Activated CD4-positive, alpha-beta T cell treated with anti-CD3 and anti-CD28 coated beads, Interleukin-2, amount 10 ng/mL, durations not matched to agents 7 days and 5 days (primary cell): ENCODE measurements around the gene TNFRSF1B. TPM values are rescaled to one million over a fixed set of nuclear protein-coding genes. Genes with fewer than 3 reads are reported as not detected.
A peak's percentile ranks its signal among the peaks of the same experiment; 100 is the strongest.

Experiments
- CTCF ChIA-PET: fragments of 350-600 bp; sonication (Branson Sonifier 250); formaldehyde crosslinking; loops from one replicate; lab custom pipeline; 2021; ENCODE audit warnings: antibody characterized with exemption; lab: Charles Lee
- POLR2A ChIA-PET: fragments of 350-600 bp; sonication (Branson Sonifier 250); formaldehyde crosslinking; loops from one replicate; lab custom pipeline; 2021; ENCODE audit warnings: antibody characterized with exemption; lab: Charles Lee
- DNase-seq: peaks from one replicate; pipeline ENCODE4 v3.0.0-alpha.2; 2020
- H3K27ac Mint-ChIP-seq: one replicate; pipeline ENCODE4 v1.8.0; 2021; ENCODE audit warnings: mild to moderate bottlenecking, moderate library complexity, mixed read lengths
- H3K27me3 Mint-ChIP-seq: one replicate; pipeline ENCODE4 v1.8.0; 2021; ENCODE audit warnings: mixed read lengths
- H3K36me3 Mint-ChIP-seq: one replicate; pipeline ENCODE4 v1.8.0; 2021; ENCODE audit warnings: low read depth, mixed read lengths
- H3K4me1 Mint-ChIP-seq: one replicate; pipeline ENCODE4 v1.8.0; 2021; ENCODE audit warnings: mixed read lengths
- H3K4me3 Mint-ChIP-seq: one replicate; pipeline ENCODE4 v1.8.0; 2021; ENCODE audit warnings: mild to moderate bottlenecking, moderate library complexity, mixed read lengths
- H3K9me3 Mint-ChIP-seq: one replicate; pipeline ENCODE4 v1.8.0; 2021; ENCODE audit warnings: mixed read lengths
- total RNA-seq, 2 experiments: library from RNA; stranded (reverse); gene quantifications; one replicate each; pipeline ENCODE4 v1.2.3, GENCODE V29; 2021

The TNFRSF1B gene
- total RNA-seq, 2 experiments from 2014 or later: 167 to 190 TPM

GRCh38 chr1:12228979-12229378, 62.2 kb downstream of the TNFRSF1B start:
- peaks cover 11% of the 10 kb centered on the region for H3K27me3 Mint-ChIP-seq
- H3K9me3 Mint-ChIP-seq: no peaks in the 10 kb centered on the region
- no peak overlapping the region for H3K27ac Mint-ChIP-seq
- peaks cover 2% of the 10 kb centered on the region for H3K36me3 Mint-ChIP-seq
- no peak overlapping the region for H3K4me3 Mint-ChIP-seq
- CTCF ChIA-PET: interaction anchor here (0.9 to 2.8 kb wide), 7 partner anchors 10 to 172 kb away, joined by 3 to 13 read pairs (median 4); no protein-coding TSS in a partner anchor
- H3K4me1 Mint-ChIP-seq: peaks cover 14% of the 10 kb centered on the region
- DNase-seq: no peak
- POLR2A ChIA-PET: no interaction called here

- peaks cover 14% of the 10 kb centered on the region for H3K4me1 Mint-ChIP-seq
- peaks cover 11% of the 10 kb centered on the region for H3K27me3 Mint-ChIP-seq
- peaks cover 2% of the 10 kb centered on the region for H3K36me3 Mint-ChIP-seq
- no peak for DNase-seq
- no peaks in the 10 kb centered on the region for H3K9me3 Mint-ChIP-seq
- peak overlapping the region; percentile 57 for H3K27ac Mint-ChIP-seq
- peak overlapping the region; percentile 57 for H3K4me3 Mint-ChIP-seq
- POLR2A ChIA-PET: no interaction called here
- CTCF ChIA-PET: interaction anchor here (0.9 to 2.8 kb wide), 6 partner anchors 11 to 104 kb away, joined by 3 to 13 read pairs (median 6); no protein-coding TSS in a partner anchor
Measured at GRCh38 chr1:12229386-12229834, 62.6 kb downstream of the TNFRSF1B start.

GRCh38 chr1:12229835-12230548, 63.2 kb downstream of the TNFRSF1B start, which contains the start of gene VPS13D:
VPS13D (plus strand) TSS chr1:12230030; CDS start chr1:12234267, 4,237 bp downstream.
- H3K36me3 Mint-ChIP-seq: no peaks in the 10 kb centered on the region
- DNase-seq: peak; percentile 87
- POLR2A ChIA-PET: no interaction called here
- H3K9me3 Mint-ChIP-seq: no peaks in the 10 kb centered on the region
- CTCF ChIA-PET: interaction anchor here (1.2 to 2.8 kb wide), 3 partner anchors 47 to 429 kb away, joined by 4 to 13 read pairs (median 4); no protein-coding TSS in a partner anchor
- peak within 1 kb of the TSS; percentile 75 for H3K27ac Mint-ChIP-seq
- peaks cover 14% of the 10 kb centered on the region for H3K4me1 Mint-ChIP-seq
- peak within 1 kb of the TSS; percentile 82 for H3K4me3 Mint-ChIP-seq
- H3K27me3 Mint-ChIP-seq: peaks cover 8% of the 10 kb centered on the region

- H3K36me3 Mint-ChIP-seq: no peaks in the 10 kb centered on the region
- peak overlapping the region; percentile 75 for H3K27ac Mint-ChIP-seq
- no peaks in the 10 kb centered on the region for H3K9me3 Mint-ChIP-seq
- H3K4me1 Mint-ChIP-seq: peaks cover 14% of the 10 kb centered on the region
- POLR2A ChIA-PET: no interaction called here
- H3K4me3 Mint-ChIP-seq: peak overlapping the region; percentile 82
- DNase-seq: no peak
- CTCF ChIA-PET: interaction anchor here (1.2 to 2.8 kb wide), 2 partner anchors 106 to 428 kb away, joined by 4 to 13 read pairs; no protein-coding TSS in a partner anchor
- peaks cover 8% of the 10 kb centered on the region for H3K27me3 Mint-ChIP-seq
Measured at GRCh38 chr1:12230549-12231275, 63.9 kb downstream of the TNFRSF1B start.

GRCh38 chr1:12231276-12231595, 64.4 kb downstream of the TNFRSF1B start:
- ChIA-PET CTCF (interaction anchor here (1.2 kb wide), 1 partner anchor 428 kb away, joined by 4 read pairs; no protein-coding TSS in a partner anchor), POLR2A (no interaction called here)
- H3K4me3 Mint-ChIP-seq: peak overlapping the region; percentile 82
- no peaks in the 10 kb centered on the region for H3K9me3 Mint-ChIP-seq
- H3K27me3 Mint-ChIP-seq: peaks cover 8% of the 10 kb centered on the region
- no peaks in the 10 kb centered on the region for H3K36me3 Mint-ChIP-seq
- peaks cover 14% of the 10 kb centered on the region for H3K4me1 Mint-ChIP-seq
- DNase-seq: no peak
- H3K27ac Mint-ChIP-seq: no peak overlapping the region

- no peak overlapping the region for H3K4me3 Mint-ChIP-seq
- POLR2A ChIA-PET: no interaction called here
- H3K4me1 Mint-ChIP-seq: peaks cover 14% of the 10 kb centered on the region
- no peaks in the 10 kb centered on the region for H3K36me3 Mint-ChIP-seq
- CTCF ChIA-PET: no interaction called here
- DNase-seq: no peak
- H3K9me3 Mint-ChIP-seq: no peaks in the 10 kb centered on the region
- H3K27me3 Mint-ChIP-seq: peaks cover 7% of the 10 kb centered on the region
- no peak overlapping the region for H3K27ac Mint-ChIP-seq
Measured at GRCh38 chr1:12232221-12232620, 65.4 kb downstream of the TNFRSF1B start.

GRCh38 chr1:12244078-12244477, 77.3 kb downstream of the TNFRSF1B start:
- Mint-ChIP-seq H3K4me3 (no peak overlapping the region), H3K27me3 (no peaks in the 10 kb centered on the region), H3K27ac (no peak overlapping the region), H3K36me3 (peaks cover 21% of the 10 kb centered on the region), H3K4me1 (no peaks in the 10 kb centered on the region), H3K9me3 (no peaks in the 10 kb centered on the region)
- DNase-seq: no peak
- CTCF ChIA-PET: interaction anchor here (1.0 to 2.0 kb wide), 3 partner anchors 9 to 137 kb away, joined by 3 to 5 read pairs (median 3); no protein-coding TSS in a partner anchor
- POLR2A ChIA-PET: no interaction called here

GRCh38 chr1:12244585-12244984, 77.8 kb downstream of the TNFRSF1B start:
- H3K4me3 Mint-ChIP-seq: no peak overlapping the region
- H3K4me1 Mint-ChIP-seq: no peaks in the 10 kb centered on the region
- ChIA-PET POLR2A (no interaction called here), CTCF (interaction anchor here (1.0 to 2.0 kb wide), 3 partner anchors 10 to 137 kb away, joined by 3 to 5 read pairs (median 3); no protein-coding TSS in a partner anchor)
- H3K36me3 Mint-ChIP-seq: peaks cover 26% of the 10 kb centered on the region
- DNase-seq: no peak
- H3K27ac Mint-ChIP-seq: no peak overlapping the region
- H3K27me3 Mint-ChIP-seq: no peaks in the 10 kb centered on the region
- no peaks in the 10 kb centered on the region for H3K9me3 Mint-ChIP-seq

- ChIA-PET CTCF (interaction anchor here (1.0 to 1.1 kb wide), 2 partner anchors 11 to 120 kb away, joined by 3 to 6 read pairs; no protein-coding TSS in a partner anchor), POLR2A (no interaction called here)
- Mint-ChIP-seq H3K9me3 (no peaks in the 10 kb centered on the region), H3K4me1 (no peaks in the 10 kb centered on the region), H3K27ac (no peak overlapping the region), H3K4me3 (no peak overlapping the region), H3K27me3 (no peaks in the 10 kb centered on the region), H3K36me3 (peaks cover 28% of the 10 kb centered on the region)
- no peak for DNase-seq
Measured at GRCh38 chr1:12245116-12245515, 78.3 kb downstream of the TNFRSF1B start.

- ChIA-PET CTCF (interaction anchor here (0.9 to 1.1 kb wide), 2 partner anchors 11 to 120 kb away, joined by 3 to 6 read pairs; no protein-coding TSS in a partner anchor), POLR2A (no interaction called here)
- H3K4me1 Mint-ChIP-seq: no peaks in the 10 kb centered on the region
Measured at GRCh38 chr1:12245733-12246132, 78.9 kb downstream of the TNFRSF1B start.

GRCh38 chr1:12246584-12246983, 79.8 kb downstream of the TNFRSF1B start:
- peaks cover 30% of the 10 kb centered on the region for H3K36me3 Mint-ChIP-seq
- H3K9me3 Mint-ChIP-seq: no peaks in the 10 kb centered on the region
- ChIA-PET CTCF (interaction anchor here (0.5 to 1.1 kb wide), 3 partner anchors 28 to 364 kb away, joined by 3 to 6 read pairs (median 6); no protein-coding TSS in a partner anchor), POLR2A (no interaction called here)
- no peak overlapping the region for H3K27ac Mint-ChIP-seq
- H3K4me3 Mint-ChIP-seq: no peak overlapping the region
- H3K4me1 Mint-ChIP-seq: no peaks in the 10 kb centered on the region
- no peak for DNase-seq
- no peaks in the 10 kb centered on the region for H3K27me3 Mint-ChIP-seq

More at GRCh38 chr1:12245733-12246132, 78.9 kb downstream of the TNFRSF1B start:
- DNase-seq: no peak
- no peaks in the 10 kb centered on the region for H3K9me3 Mint-ChIP-seq
- no peak overlapping the region for H3K27ac Mint-ChIP-seq
- no peaks in the 10 kb centered on the region for H3K27me3 Mint-ChIP-seq
- no peak overlapping the region for H3K4me3 Mint-ChIP-seq
- H3K36me3 Mint-ChIP-seq: peaks cover 28% of the 10 kb centered on the region

- no peak for DNase-seq
- CTCF ChIA-PET: no interaction called here
Measured at GRCh38 chr1:12249181-12249580, 82.4 kb downstream of the TNFRSF1B start.

More at GRCh38 chr1:12249181-12249580, 82.4 kb downstream of the TNFRSF1B start:
- POLR2A ChIA-PET: no interaction called here
- Mint-ChIP-seq H3K4me1 (no peaks in the 10 kb centered on the region), H3K4me3 (no peak overlapping the region), H3K36me3 (peaks cover 27% of the 10 kb centered on the region), H3K27ac (no peak overlapping the region), H3K27me3 (no peaks in the 10 kb centered on the region), H3K9me3 (no peaks in the 10 kb centered on the region)
